Medulla oblongata (tissue), 1 donor: ENCODE data around the gene SEPTIN6.

Experiments used
- DNase-seq: peaks from one replicate; pipeline ENCODE4 v3.0.0-alpha.2; 2015; ENCODE audit errors: extremely low spot score

Gene SEPTIN6

DNA sequence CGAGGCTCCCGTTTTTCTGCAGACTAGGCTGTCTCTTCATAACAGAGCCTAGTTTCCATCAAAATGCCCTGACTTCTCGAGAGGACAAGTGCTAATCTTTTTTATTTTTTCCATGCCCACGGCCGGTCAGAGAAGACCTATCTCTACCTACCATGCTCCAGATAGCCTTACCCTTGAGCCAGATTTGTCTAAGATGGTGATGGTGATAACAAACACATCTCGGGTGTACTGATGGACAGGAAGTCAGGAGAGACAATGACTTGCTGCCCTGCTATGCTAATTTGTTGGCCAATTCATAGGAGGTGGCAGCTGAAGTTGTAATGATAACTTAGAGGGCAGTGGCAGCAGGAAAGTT lies 44.6 kb downstream of the SEPTIN6 start:
- DNase-seq = no peak

DNA sequence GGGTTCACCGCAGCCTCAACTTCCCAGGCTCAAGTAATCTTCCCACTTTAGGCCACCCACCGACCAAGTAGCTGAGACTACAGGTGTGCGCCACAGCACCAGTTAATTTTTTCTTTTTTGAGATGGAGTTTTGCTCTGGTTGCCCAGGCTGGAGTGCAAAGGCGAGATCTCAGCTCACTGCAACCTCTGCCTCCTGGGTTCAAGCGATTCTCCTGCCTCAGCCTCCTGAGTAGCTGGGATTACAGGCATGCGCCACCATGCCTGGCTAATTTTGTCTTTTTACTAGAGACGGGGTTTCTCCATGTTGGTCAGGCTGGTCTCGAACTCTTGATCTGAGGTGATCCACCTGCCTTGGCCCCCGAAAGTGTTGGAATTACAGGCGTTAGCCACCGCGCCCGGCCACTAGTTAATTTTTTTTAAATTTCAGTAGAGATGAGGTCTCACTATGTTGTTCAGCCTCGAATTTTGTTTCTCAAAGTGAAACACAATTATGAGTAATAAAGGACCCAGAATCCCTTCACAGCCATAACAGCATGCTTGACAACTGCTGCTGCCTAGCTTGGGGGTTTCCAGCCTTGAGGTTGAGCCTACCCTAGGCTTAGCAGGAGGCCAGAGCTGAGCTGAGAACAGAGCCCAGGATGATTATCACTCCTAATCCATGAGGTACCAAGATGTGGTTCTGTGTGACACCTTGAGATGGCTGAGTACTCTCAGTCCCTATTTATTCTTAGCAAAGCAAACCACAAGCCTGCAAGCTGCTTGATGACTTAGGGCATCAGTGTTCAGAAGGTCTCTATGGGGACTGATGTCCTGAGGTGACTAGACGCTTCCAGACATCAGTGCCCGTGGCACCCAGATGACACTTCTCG lies 45.2 kb downstream of the SEPTIN6 start:
- no peak for DNase-seq

DNA sequence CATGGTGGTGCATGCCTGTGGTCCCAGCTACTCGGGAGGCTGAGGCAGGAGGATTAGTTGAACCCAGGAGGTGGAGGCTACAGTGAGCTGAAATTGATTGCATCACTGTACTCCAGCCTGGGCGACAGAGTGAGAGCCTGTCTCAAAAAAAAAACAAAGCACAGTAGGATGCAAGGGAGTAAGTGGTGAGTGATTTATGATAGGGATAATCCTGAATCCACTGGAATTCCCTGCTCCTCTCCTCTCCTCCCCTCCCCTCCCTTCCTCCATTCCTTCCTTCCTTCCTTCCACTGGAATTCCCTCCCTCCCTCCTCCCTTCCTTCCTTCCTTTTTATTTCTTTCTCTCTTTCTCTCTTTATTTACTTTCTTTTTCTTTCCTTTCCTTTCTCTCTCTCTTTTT lies 45.9 kb downstream of the SEPTIN6 start:
- DNase-seq = no peak

DNA sequence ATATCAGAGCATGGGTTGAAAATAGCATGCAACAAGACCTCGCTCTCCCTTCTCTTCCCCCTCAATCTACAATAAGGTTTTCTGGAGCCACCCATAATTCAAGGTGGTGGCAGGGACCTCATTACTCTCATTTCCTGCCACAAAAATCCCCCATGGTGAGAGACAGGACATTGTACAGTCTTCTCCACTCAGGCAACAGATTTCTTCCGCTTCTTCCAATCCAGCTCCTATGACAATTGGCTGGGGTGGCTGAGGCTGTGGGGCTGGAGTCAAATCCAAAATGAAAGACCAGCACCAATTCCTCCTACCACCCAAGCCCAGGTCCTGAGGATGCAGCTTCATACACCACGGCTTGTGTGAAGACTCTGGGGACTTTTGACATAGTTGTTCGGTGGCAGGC lies 46.5 kb downstream of the SEPTIN6 start:
- no peak for DNase-seq

DNA sequence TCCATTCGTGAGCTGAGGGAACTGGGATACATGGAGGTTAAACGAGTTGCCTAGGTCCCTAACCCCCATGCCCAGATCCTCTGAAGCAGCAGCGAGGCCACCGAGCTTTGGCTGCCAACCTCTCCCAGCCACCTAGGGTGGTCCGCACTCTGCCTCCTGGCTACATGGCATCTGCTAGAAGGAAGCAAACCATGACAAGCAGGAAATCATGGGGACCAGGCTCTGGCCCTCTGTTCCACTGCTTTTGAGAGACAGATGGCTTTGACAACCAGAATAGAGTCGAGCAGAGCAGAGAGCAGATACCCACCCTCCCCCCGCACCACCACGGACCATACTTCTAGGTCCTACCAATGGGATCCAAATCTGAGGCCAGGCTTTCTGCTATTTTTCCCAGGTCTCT lies 49.3 kb downstream of the SEPTIN6 start:
- DNase-seq = no peak
